22Rv1 (cell line): Measurements from ENCODE around the gene IGF2R.

Experiments
- ZFX ChIP-seq: fragments of 450-650 bp; IDR thresholded peaks from 2 replicates; pipeline ENCODE4 v1.6.1; 2017; ENCODE audit warnings: antibody characterized with exemption, borderline replicate concordance
- TF ChIP-seq, protein P1 (sequence below): fragments of 450-650 bp; IDR thresholded peaks from 2 replicates; pipeline ENCODE4 v1.5.1; 2017; ENCODE audit warnings: mild to moderate bottlenecking

GRCh38 chr6:159992366-159992765 lies 23.5 kb downstream of the IGF2R start:
- TF ChIP-seq, protein P1, sequence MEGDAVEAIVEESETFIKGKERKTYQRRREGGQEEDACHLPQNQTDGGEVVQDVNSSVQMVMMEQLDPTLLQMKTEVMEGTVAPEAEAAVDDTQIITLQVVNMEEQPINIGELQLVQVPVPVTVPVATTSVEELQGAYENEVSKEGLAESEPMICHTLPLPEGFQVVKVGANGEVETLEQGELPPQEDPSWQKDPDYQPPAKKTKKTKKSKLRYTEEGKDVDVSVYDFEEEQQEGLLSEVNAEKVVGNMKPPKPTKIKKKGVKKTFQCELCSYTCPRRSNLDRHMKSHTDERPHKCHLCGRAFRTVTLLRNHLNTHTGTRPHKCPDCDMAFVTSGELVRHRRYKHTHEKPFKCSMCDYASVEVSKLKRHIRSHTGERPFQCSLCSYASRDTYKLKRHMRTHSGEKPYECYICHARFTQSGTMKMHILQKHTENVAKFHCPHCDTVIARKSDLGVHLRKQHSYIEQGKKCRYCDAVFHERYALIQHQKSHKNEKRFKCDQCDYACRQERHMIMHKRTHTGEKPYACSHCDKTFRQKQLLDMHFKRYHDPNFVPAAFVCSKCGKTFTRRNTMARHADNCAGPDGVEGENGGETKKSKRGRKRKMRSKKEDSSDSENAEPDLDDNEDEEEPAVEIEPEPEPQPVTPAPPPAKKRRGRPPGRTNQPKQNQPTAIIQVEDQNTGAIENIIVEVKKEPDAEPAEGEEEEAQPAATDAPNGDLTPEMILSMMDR = no peak
- no peak for TF ChIP-seq ZFX
